Esophagus muscularis mucosa (tissue), 4 donors: ENCODE measurements around the gene CPED1. TPM values are rescaled to one million over a fixed set of nuclear protein-coding genes. Genes with fewer than 3 reads are reported as not detected.

Experiments
- DNase-seq: peaks from one replicate; pipeline ENCODE4 v3.0.0-alpha.2; 2017; ENCODE audit errors: extremely low spot score
- H3K27ac ChIP-seq, 4 donors: fragments of 200-600 bp; sonication (generic); replicated peaks in 1 of 4; 1 replicate in 3 of 4; 2 replicates in 1 of 4; pipeline ENCODE4 v1.5.1; 2016 to 2019; ENCODE audit warnings: mild to moderate bottlenecking in 1 of 4
- H3K27me3 ChIP-seq, 4 donors: fragments of 200-600 bp; sonication (generic); one replicate each; pipeline versions ENCODE4 v1.5.1 to v1.6.0; 2016 to 2019
- H3K36me3 ChIP-seq, 4 donors: fragments of 200-600 bp; sonication (generic); one replicate each; pipeline ENCODE4 v1.5.1; 2016 to 2019
- H3K4me1 ChIP-seq, 4 donors: fragments of 200-600 bp; sonication (generic); one replicate each; pipeline ENCODE4 v1.5.1; 2016 to 2019
- H3K4me3 ChIP-seq, 4 donors: fragments of 200-600 bp; sonication (generic); 1 replicate in 2 of 4; 2 replicates in 2 of 4; pipeline ENCODE4 v1.5.1; 2016 to 2019; ENCODE audit warnings: mild to moderate bottlenecking in 4 of 4, moderate library complexity in 1 of 4
- H3K9me3 ChIP-seq, 4 donors: fragments of 200-600 bp; sonication (generic); 1 replicate in 3 of 4; 2 replicates in 1 of 4; pipeline ENCODE4 v1.5.1; 2016 to 2019
- CTCF ChIP-seq, 3 experiments: fragments of 200-600 bp in 2 of 3; fragments of 450-650 bp in 1 of 3; sonication (generic) in 2 of 3; IDR thresholded peaks; one replicate each; pipeline ENCODE4 v1.5.1; 2017 to 2019; ENCODE audit warnings: antibody characterized with exemption in 3 of 3, mild to moderate bottlenecking in 2 of 3, moderate library complexity in 1 of 3
- EP300 ChIP-seq: sonication (generic); formaldehyde crosslinking; IDR thresholded peaks from one replicate; pipeline ENCODE4 v1.6.1; 2017; ENCODE audit warnings: antibody characterized with exemption
- POLR2A ChIP-seq: fragments of 450-650 bp; IDR thresholded peaks from one replicate; pipeline ENCODE4 v1.6.1; 2017; ENCODE audit warnings: antibody characterized with exemption, moderate library complexity, mild to moderate bottlenecking, low read depth
- POLR2AphosphoS5 ChIP-seq, 2 donors: sonication (generic); formaldehyde crosslinking; IDR thresholded peaks; one replicate each; pipeline ENCODE4 v1.6.1; 2017; ENCODE audit warnings: antibody characterized with exemption in 2 of 2
- WGBS: methylation state at CpG from one replicate; pipeline ENCODE4 v1.1.5; 2018; 5-methylcytosine and 5-hydroxymethylcytosine counted together
- intact Hi-C: fragments of 100-400 bp; cut with DNase I; formaldehyde crosslinking; loops from one replicate; pipeline ENCODE4 v1.15.1; 2023
- total RNA-seq, 4 donors: library from RNA; depleted of rRNA; stranded (reverse); fragments of >200 nt; gene quantifications; one replicate each; pipeline versions ENCODE4 v1.1.0 to v1.2.1, GENCODE V29; 2016

Gene CPED1
- total RNA-seq, 4 donors from 2014 or later: 28.1 to 81.8 (median 32.0) TPM

- DNase-seq: no peak
- TF ChIP-seq CTCF (IDR thresholded peaks at IDR 0.05) (no peak), POLR2AphosphoS5 (IDR thresholded peaks at IDR 0.05) (no peak), EP300 (no peak), POLR2A (no peak)
- Histone ChIP-seq H3K9me3 (no peaks in the 10 kb centered on the region), H3K27me3 (no peaks in the 10 kb centered on the region), H3K4me3 (no peak overlapping the region), H3K36me3 (peaks cover 0 to 15% (median 7%) of the 10 kb centered on the region in 4 donors), H3K4me1 (peaks cover 0 to 10% (median 0%) of the 10 kb centered on the region in 4 donors), H3K27ac (no peak overlapping the region)
- WGBS: 90% methylated on average over 4 of the region's 4 CpGs
- intact Hi-C loops: no loop called here
Observed at GRCh38 chr7:121097577-121097976, 109.1 kb downstream of the CPED1 start.

- Histone ChIP-seq H3K27ac (no peak overlapping the region), H3K4me1 (peaks cover 0 to 10% (median 0%) of the 10 kb centered on the region in 4 donors), H3K9me3 (no peaks in the 10 kb centered on the region), H3K4me3 (no peak overlapping the region), H3K36me3 (peaks cover 0 to 15% (median 7%) of the 10 kb centered on the region in 4 donors), H3K27me3 (no peaks in the 10 kb centered on the region)
- no peak for DNase-seq
- no peak for TF ChIP-seq CTCF (IDR thresholded peaks at IDR 0.05)
- intact Hi-C loops: no loop called here
- WGBS: 93% methylated on average over 8 of the region's 8 CpGs
Observed at GRCh38 chr7:121099572-121099971, 111.1 kb downstream of the CPED1 start.

GRCh38 chr7:121101083-121101482 lies 112.6 kb downstream of the CPED1 start:
- Histone ChIP-seq H3K36me3 (peaks cover 0 to 15% (median 7%) of the 10 kb centered on the region in 4 donors), H3K27ac (no peak overlapping the region), H3K9me3 (no peaks in the 10 kb centered on the region), H3K4me3 (no peak overlapping the region), H3K27me3 (no peaks in the 10 kb centered on the region), H3K4me1 (peaks cover 0 to 4% (median 0%) of the 10 kb centered on the region in 4 donors)
- intact Hi-C loops: no loop called here
- TF ChIP-seq POLR2A (no peak), POLR2AphosphoS5 (IDR thresholded peaks at IDR 0.05) (no peak), EP300 (no peak), CTCF (IDR thresholded peaks at IDR 0.05) (no peak)
- no peak for DNase-seq

- WGBS: 94% methylated on average over 2 of the region's 2 CpGs
- Histone ChIP-seq H3K4me1 (peaks cover 0 to 4% (median 0%) of the 10 kb centered on the region in 4 donors), H3K9me3 (no peaks in the 10 kb centered on the region), H3K4me3 (no peak overlapping the region), H3K27ac (no peak overlapping the region), H3K27me3 (no peaks in the 10 kb centered on the region), H3K36me3 (peaks cover 0 to 15% (median 7%) of the 10 kb centered on the region in 4 donors)
- DNase-seq: no peak
- TF ChIP-seq EP300: no peak
- TF ChIP-seq POLR2AphosphoS5 (IDR thresholded peaks at IDR 0.05): no peak
- intact Hi-C loops: no loop called here
Observed at GRCh38 chr7:121101621-121102020, 113.1 kb downstream of the CPED1 start.

GRCh38 chr7:121102619-121103018 lies 114.1 kb downstream of the CPED1 start:
- H3K4me1 ChIP-seq: peaks cover 0 to 6% (median under 1%) of the 10 kb centered on the region in 4 donors
- H3K27me3 ChIP-seq: no peaks in the 10 kb centered on the region
- H3K27ac ChIP-seq: no peak overlapping the region
- intact Hi-C loops: no loop called here
- no peak for TF ChIP-seq POLR2A
- no peak for TF ChIP-seq EP300
- no peak for TF ChIP-seq CTCF (IDR thresholded peaks at IDR 0.05)
- H3K4me3 ChIP-seq: no peak overlapping the region
- no peaks in the 10 kb centered on the region for H3K9me3 ChIP-seq
- WGBS: 77% methylated on average over 2 of the region's 2 CpGs
- H3K36me3 ChIP-seq: peaks cover 0 to 15% (median 7%) of the 10 kb centered on the region in 4 donors
- DNase-seq: no peak
